Thyroid gland (tissue), 4 donors: ENCODE results near the gene GRM8. TPM values are rescaled to one million over a fixed set of nuclear protein-coding genes. Genes with fewer than 3 reads are reported as not detected.
"Not testable (repeated sequence)": the region's sequence is repeated elsewhere in the genome, so short reads cannot be mapped to it uniquely, and the experiment has no call there.

ENCODE experiments used
- DNase-seq, 2 donors: peaks; one replicate each; pipeline ENCODE4 v3.0.0-alpha.2; 2019
- H3K27ac ChIP-seq, 3 donors: fragments of 200-600 bp; sonication (generic); 1 replicate in 2 of 3; 2 replicates in 1 of 3; pipeline ENCODE4 v1.5.1; 2016 to 2019; ENCODE audit warnings: mild to moderate bottlenecking in 1 of 3, moderate library complexity in 1 of 3
- H3K27me3 ChIP-seq: fragments of 200-600 bp; sonication (generic); one replicate; pipeline ENCODE4 v1.5.1; 2019
- H3K36me3 ChIP-seq, 2 donors: fragments of 200-600 bp; sonication (generic); one replicate each; pipeline ENCODE4 v1.5.1; 2016 to 2019
- H3K4me1 ChIP-seq, 2 donors: fragments of 200-600 bp; sonication (generic); one replicate each; pipeline ENCODE4 v1.5.1; 2017 to 2019
- H3K4me3 ChIP-seq, 3 donors: fragments of 200-600 bp; sonication (generic); replicated peaks in 1 of 3; 1 replicate in 2 of 3; 2 replicates in 1 of 3; pipeline ENCODE4 v1.5.1; 2016; ENCODE audit warnings: mild to moderate bottlenecking in 1 of 3
- H3K9me3 ChIP-seq: fragments of 200-600 bp; sonication (generic); one replicate; pipeline ENCODE4 v1.5.1; 2017
- CTCF ChIP-seq, 6 experiments: fragments of 200-600 bp in 3 of 6; fragments of 450-650 bp in 3 of 6; sonication (generic) in 3 of 6; IDR thresholded peaks; one replicate each; pipeline ENCODE4 v1.5.1; 2016 to 2019; ENCODE audit warnings: antibody characterized with exemption in 6 of 6, mild to moderate bottlenecking in 2 of 6, inconsistent platforms in 1 of 6, moderate library complexity in 1 of 6
- POLR2A ChIP-seq, 2 donors: fragments of 450-650 bp; IDR thresholded peaks; one replicate each; pipeline ENCODE4 v1.6.1; 2017; ENCODE audit warnings: antibody characterized with exemption in 2 of 2, mild to moderate bottlenecking in 2 of 2, moderate library complexity in 1 of 2
- WGBS, 2 donors: methylation state at CpG; one replicate each; pipeline ENCODE4 v1.1.5; 2017; 5-methylcytosine and 5-hydroxymethylcytosine counted together
- intact Hi-C: fragments of 100-400 bp; cut with DNase I; formaldehyde crosslinking; loops from one replicate; pipeline ENCODE4 v1.15.1; 2023
- total RNA-seq, 4 donors: library from RNA; depleted of rRNA; stranded (reverse); fragments of >200 nt; gene quantifications; one replicate each; pipeline ENCODE4 v1.2.3, GENCODE V29; 2016

The GRM8 gene
- total RNA-seq, 4 donors from 2014 or later: 0.54 to 9.5 (median 4.8) TPM

DNA sequence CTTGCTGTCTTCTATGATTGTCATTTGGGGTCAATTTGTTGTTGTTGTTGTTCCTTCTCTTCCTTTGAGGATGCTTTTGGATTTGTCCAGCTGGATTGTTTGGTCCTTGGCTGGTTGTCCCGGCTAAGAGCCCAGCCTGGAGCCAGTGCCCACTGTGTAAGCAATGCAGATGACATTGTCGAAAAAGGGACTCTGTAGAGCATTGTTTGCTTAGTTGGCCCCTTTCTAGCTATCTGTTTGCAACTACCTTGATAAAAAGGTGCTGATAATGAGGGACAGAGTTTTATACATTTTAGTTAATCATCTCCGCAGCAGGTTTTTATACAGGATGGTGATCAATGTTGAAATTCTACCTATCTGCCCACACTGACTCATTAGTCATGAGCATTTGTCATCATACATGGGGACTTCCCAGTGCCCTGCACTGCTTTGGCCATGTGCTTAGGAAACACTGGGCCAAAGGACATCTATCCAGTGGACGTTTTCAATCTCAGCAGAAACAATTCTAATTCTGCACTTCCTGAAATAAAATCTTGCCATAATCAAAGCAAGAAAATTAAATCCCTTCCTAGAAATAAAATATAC lies 311.9 kb downstream of the GRM8 start:
- 84 to 86% methylated on average over 4 of the region's 4 CpGs for WGBS, 2 donors
- H3K27me3 ChIP-seq: no peaks in the 10 kb centered on the region
- no peaks in the 10 kb centered on the region for H3K4me1 ChIP-seq
- no peak for DNase-seq
- H3K36me3 ChIP-seq: no peaks in the 10 kb centered on the region
- intact Hi-C loops: no loop called here
- H3K4me3 ChIP-seq: no peak overlapping the region
- TF ChIP-seq POLR2A (IDR thresholded peaks at IDR 0.05): no peak
- TF ChIP-seq CTCF (IDR thresholded peaks at IDR 0.05): no peak
- no peak overlapping the region for H3K27ac ChIP-seq
- H3K9me3 ChIP-seq: no peaks in the 10 kb centered on the region

DNA sequence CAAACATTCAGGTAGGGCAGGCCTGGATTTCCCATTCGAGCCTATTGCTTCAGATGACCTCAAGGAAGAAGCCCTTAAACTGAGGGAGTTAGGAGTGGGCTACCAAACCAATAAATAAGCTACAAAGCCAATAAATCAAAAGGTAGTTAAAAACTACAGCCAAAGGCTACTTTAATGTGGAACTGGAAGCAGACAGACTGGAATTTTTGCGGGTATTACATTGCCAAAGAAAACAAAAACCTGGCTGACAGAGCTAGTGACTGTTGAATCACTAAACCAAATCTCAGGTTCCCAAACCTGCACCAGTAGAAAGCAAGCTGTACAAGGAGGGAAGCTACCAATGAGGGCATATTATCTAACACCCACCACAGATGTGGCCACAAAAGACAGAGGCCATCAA lies 315.6 kb downstream of the GRM8 start:
- Histone ChIP-seq H3K27ac (no peak overlapping the region), H3K36me3 (no peaks in the 10 kb centered on the region), H3K4me1 (no peaks in the 10 kb centered on the region), H3K9me3 (no peaks in the 10 kb centered on the region), H3K4me3 (no peak overlapping the region), H3K27me3 (no peaks in the 10 kb centered on the region)
- 38 to 53% methylated on average over 2 of the region's 2 CpGs for WGBS, 2 donors
- no peak for DNase-seq
- TF ChIP-seq CTCF (IDR thresholded peaks at IDR 0.05): no peak
- no peak for TF ChIP-seq POLR2A (IDR thresholded peaks at IDR 0.05)
- intact Hi-C loops: no loop called here

DNA sequence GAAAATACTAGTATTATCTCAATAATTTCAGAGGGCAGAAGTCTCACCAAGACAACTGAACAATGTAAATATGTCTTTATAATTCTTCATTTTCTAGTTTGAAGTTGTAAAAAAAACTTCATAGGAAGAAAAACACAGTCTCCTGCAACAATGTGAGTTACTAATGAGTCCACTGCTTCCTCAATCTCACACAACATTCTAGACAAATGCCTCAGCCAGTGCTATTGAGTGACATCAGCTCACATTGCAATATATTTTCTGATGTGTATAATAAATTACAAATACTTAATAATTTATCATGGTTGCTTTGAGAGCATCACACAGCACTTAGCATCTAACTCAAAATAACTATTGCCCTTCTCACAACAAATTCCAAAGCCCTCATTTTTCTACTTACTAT lies 321.2 kb downstream of the GRM8 start:
- Histone ChIP-seq H3K36me3 (no peaks in the 10 kb centered on the region), H3K4me3 (no peak overlapping the region), H3K4me1 (no peaks in the 10 kb centered on the region), H3K9me3 (no peaks in the 10 kb centered on the region), H3K27me3 (no peaks in the 10 kb centered on the region), H3K27ac (no peak overlapping the region)
- intact Hi-C loops: no loop called here
- no peak for DNase-seq
- TF ChIP-seq CTCF (IDR thresholded peaks at IDR 0.05): no peak
- no peak for TF ChIP-seq POLR2A (IDR thresholded peaks at IDR 0.05)

- H3K4me1 ChIP-seq: no peaks in the 10 kb centered on the region
- no peaks in the 10 kb centered on the region for H3K9me3 ChIP-seq
- no peak for DNase-seq
- TF ChIP-seq CTCF (IDR thresholded peaks at IDR 0.05) (no peak), POLR2A (IDR thresholded peaks at IDR 0.05) (no peak)
- 61 to 74% methylated on average over 2 of the region's 2 CpGs for WGBS, 2 donors
- H3K27ac ChIP-seq: no peak overlapping the region
- no peak overlapping the region for H3K4me3 ChIP-seq
- H3K36me3 ChIP-seq: no peaks in the 10 kb centered on the region
- H3K27me3 ChIP-seq: no peaks in the 10 kb centered on the region
- intact Hi-C loops: no loop called here
These were observed 322.6 kb downstream of the GRM8 start for GRCh38 chr7:126930166-126930565.

- no peak for TF ChIP-seq POLR2A (IDR thresholded peaks at IDR 0.05)
- no peak for TF ChIP-seq CTCF (IDR thresholded peaks at IDR 0.05)
- no peak for DNase-seq
- Histone ChIP-seq H3K9me3 (no peaks in the 10 kb centered on the region), H3K27ac (no peak overlapping the region), H3K4me3 (no peak overlapping the region), H3K4me1 (no peaks in the 10 kb centered on the region), H3K27me3 (no peaks in the 10 kb centered on the region), H3K36me3 (no peaks in the 10 kb centered on the region)
- 65 to 70% methylated on average over 2 of the region's 2 CpGs for WGBS, 2 donors
- intact Hi-C loops: no loop called here
These were observed 328.3 kb downstream of the GRM8 start for GRCh38 chr7:126924477-126924876.

GRCh38 chr7:126911627-126912026 lies 341.1 kb downstream of the GRM8 start:
- WGBS, 2 donors: 89 to 95% methylated on average over 4 of the region's 4 CpGs
- H3K4me1 ChIP-seq, intact Hi-C loops, H3K36me3 ChIP-seq, H3K27me3 ChIP-seq, DNase-seq, H3K9me3 ChIP-seq, H3K27ac ChIP-seq, H3K4me3 ChIP-seq: not testable (repeated sequence)

DNA sequence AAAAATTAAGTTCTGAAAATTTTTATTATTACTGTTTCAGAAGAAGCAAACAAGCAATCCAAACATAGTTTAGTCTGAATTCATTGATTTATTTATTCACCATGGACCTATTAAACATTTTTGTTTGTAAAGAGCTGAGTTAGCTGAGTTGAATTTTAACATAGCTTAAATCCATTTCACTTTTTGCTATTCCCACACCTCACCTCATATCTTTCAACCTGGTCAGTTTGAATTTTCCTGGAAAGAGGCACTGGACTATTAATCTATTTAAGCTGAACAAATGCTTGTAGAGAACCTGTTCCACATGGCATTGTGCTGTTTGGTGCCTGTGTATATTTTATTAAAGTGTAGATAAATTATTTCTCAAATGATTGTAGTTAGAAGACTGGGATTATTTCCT lies 344.2 kb downstream of the GRM8 start:
- H3K27me3 ChIP-seq, H3K4me3 ChIP-seq, H3K27ac ChIP-seq, intact Hi-C loops, H3K9me3 ChIP-seq, DNase-seq, H3K36me3 ChIP-seq, H3K4me1 ChIP-seq: not testable (repeated sequence)

DNA sequence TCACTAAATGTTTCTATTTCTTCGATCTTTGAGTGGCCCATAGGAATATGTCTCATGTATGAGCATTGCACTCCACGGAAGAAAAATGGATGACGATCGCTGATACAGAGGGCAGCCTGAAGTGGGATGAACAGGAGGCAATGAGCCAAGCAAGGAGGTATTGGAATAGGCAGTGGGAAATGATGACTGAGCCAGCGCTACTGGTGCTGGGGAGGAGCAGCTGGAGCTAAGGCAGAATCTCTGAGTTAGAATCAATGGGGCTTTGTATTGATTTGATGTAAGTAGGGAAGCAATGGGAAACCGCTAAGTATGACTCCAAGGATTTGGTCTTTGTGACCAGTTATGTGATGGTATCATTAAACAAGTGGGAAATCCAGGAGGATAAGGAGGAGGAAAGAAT lies 345.1 kb downstream of the GRM8 start:
- H3K36me3 ChIP-seq, DNase-seq, intact Hi-C loops, H3K27me3 ChIP-seq, H3K4me3 ChIP-seq, H3K9me3 ChIP-seq, H3K4me1 ChIP-seq, H3K27ac ChIP-seq: not testable (repeated sequence)
- 87% methylated on average over 6 of the region's 6 CpGs for WGBS, 2 donors
